Measurements from ENCODE around the gene TGFBR3. TPM values are rescaled to one million over a fixed set of nuclear protein-coding genes. Genes with fewer than 3 reads are reported as not detected.

TGFBR3 gene
- total and polyA plus RNA-seq, 2 of the 4 experiments (the other 2 are of a cell fraction) = 3.0 to 11.3 TPM

GRCh38 chr1:91753878-91754277 is 132.1 kb downstream of the TGFBR3 start:
- no peak for DNase-seq
- no CpG with 5 or more reads among the region's 3 CpGs for WGBS, 2 experiments (ENCODE audit: extremely low coverage in 2 of 2, insufficient read length in 1 of 2)

More at GRCh38 chr1:91753878-91754277, 132.1 kb downstream of the TGFBR3 start:
- intact Hi-C loops (cut with micrococcal nuclease) = no loop called here
- Histone ChIP-seq H2AFZ (replicated peaks; ENCODE audit: low read length, poor library complexity) (no peak overlapping the region), H3K9me1 (ENCODE audit: insufficient read depth, low read length) (peaks cover 6% of the 10 kb centered on the region; the same call in 1 of the 2 replicates), H3K4me2 (ENCODE audit: low read depth, low read length) (no peak overlapping the region), H3K79me1 (ENCODE audit: low read depth in 1 of 2, low read length in 2 of 2) (no peaks in the 10 kb centered on the region), H2AK5ac (ENCODE audit: low read depth, low read length) (no peak overlapping the region), H3K9ac (ENCODE audit: low read depth, low read length) (no peak overlapping the region), H2BK120ac (ENCODE audit: low read depth, low read length) (no peak overlapping the region), H4K5ac (ENCODE audit: low read depth, low read length) (no peak overlapping the region), H3K27ac (ENCODE audit: insufficient read depth, low read length) (no peak overlapping the region), H3K9me3 (ENCODE audit: control insufficient read depth, insufficient read depth, low read length) (no peaks in the 10 kb centered on the region), H3K4me1 (ENCODE audit: control insufficient read depth, insufficient read depth, low read length) (peaks cover 7% of the 10 kb centered on the region), H4K20me1 (ENCODE audit: insufficient read depth, low read length) (no peaks in the 10 kb centered on the region; the same call in 1 of the 2 replicates), H3K4ac (ENCODE audit: low read depth, low read length) (no peak overlapping the region), H3K4me3 (ENCODE audit: insufficient read depth, low read depth, low read length) (no peak overlapping the region), H2BK15ac (ENCODE audit: low read depth, low read length) (no peak overlapping the region; the same call in 2 of the 3 replicates), H3K27me3 (ENCODE audit: control insufficient read depth, insufficient read depth, low read length) (no peaks in the 10 kb centered on the region), H4K91ac (ENCODE audit: insufficient read depth, low read depth, low read length) (no peak overlapping the region), H2BK20ac (ENCODE audit: low read depth, low read length) (no peak overlapping the region), H3K36me3 (ENCODE audit: control insufficient read depth, insufficient read depth, low read length) (peaks cover 4% of the 10 kb centered on the region), H3K23ac (ENCODE audit: low read depth, low read length) (no peak overlapping the region), H3K18ac (ENCODE audit: low read depth, low read length) (no peak overlapping the region), H4K8ac (ENCODE audit: low read depth in 2 of 2, low read length in 2 of 2) (no peak overlapping the region), H2BK5ac (ENCODE audit: low read depth, low read length, poor library complexity, severe bottlenecking) (no peak overlapping the region), H3K14ac (replicated peaks; ENCODE audit: low read depth, low read length) (no peak overlapping the region), H2AK9ac (replicated peaks; ENCODE audit: low read depth, low read length, poor library complexity) (no peak overlapping the region), H3K56ac (ENCODE audit: extremely low read depth, insufficient read depth, low read length) (no peak overlapping the region)
- no peak for ATAC-seq (ENCODE audit: low read depth)
- BruUV-seq (replicated peaks) = no TSS peak
- in situ Hi-C loops (cut with MboI; ENCODE audit: low sequenced_read_pairs) = no loop called here
- TF ChIP-seq MAFK (IDR thresholded peaks at IDR 0.05; ENCODE audit: low read depth, low read length) = no peak
- TF ChIP-seq RFX5 (IDR thresholded peaks at IDR 0.05; ENCODE audit: low read depth, low read length) = no peak
- TF ChIP-seq MXI1 (IDR thresholded peaks at IDR 0.05; ENCODE audit: borderline replicate concordance, low read depth, low read length) = no peak
- TF ChIP-seq RCOR1 (IDR thresholded peaks at IDR 0.05; ENCODE audit: insufficient replicate concordance, low read length) = no peak
- TF ChIP-seq RAD21 (IDR thresholded peaks at IDR 0.05; ENCODE audit: low read length) = no peak
- ChIA-PET CTCF (interaction anchor here (0.6 kb wide), 1 partner anchor 12 kb away, joined by 6 read pairs; no protein-coding TSS in a partner anchor), POLR2A (ENCODE audit: unreplicated experiment) (no interaction called here)
- dilution Hi-C loops (cut with HindIII; ENCODE audit: low sequenced_read_pairs, unreplicated experiment) = no loop called here
